SKM-1 treated with dmso at 0.1 percent for 144 hours (cell line): Measurements from ENCODE around the gene GSDME.
"Not testable (repeated sequence)": the region's sequence is repeated elsewhere in the genome, so short reads cannot be mapped to it uniquely, and the experiment has no call there.

Experiments used
- DNase-seq: peaks from one replicate; lab custom pipeline; 2025; ENCODE audit not compliant: unreplicated experiment; lab: John Stamatoyannopoulos, UW

GSDME gene

DNA sequence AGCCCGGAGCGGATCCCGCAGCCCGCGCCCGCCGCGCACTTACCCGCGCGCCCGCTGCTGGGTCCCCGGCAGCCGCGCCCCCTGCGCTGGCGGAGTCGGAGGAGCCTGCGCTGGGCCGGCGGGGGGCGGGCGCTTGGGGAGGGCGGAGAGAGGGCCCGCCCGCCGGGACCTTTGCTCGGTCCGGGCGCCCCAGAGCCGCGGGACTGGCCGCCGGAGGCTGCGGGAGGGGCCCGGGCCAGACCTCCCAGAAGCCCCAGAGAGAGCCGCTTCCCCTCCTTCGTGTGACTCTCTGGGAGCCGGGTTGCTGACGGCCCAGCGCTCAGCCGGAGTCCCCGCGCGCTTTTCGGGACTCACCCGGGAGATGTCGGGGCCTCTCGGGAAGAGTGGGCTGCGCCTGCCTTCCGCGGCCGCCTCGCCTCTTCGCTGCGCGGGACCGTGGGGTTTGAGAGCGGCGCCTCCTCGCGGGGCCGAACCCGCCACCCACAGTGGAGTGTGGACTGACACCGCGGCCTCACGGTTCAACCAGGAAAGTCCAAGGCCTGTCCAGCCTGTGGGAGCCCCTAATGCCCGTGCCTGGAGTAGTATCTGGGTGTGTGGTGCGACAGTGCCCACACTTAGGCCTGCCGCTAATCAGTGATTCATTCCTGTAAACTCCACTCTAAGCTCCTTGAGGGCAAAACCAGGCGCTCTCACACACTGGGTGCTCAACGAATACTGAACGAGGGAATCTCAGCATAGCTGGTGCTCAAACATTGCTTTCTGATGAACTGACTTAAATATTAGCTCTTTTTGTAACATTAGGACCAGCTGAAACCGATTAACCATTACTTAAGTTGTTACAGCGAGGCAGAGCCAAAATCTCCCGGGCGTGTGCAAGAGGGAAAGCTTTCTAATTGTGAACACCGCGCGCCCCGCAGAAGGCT is at the start of gene GSDME:
GSDME (minus strand) TSS at position 112 of the 923 bp plus-strand sequence. CDS start 7,690 bp downstream, outside the sequence.
- peak; percentile 28 for DNase-seq

DNA sequence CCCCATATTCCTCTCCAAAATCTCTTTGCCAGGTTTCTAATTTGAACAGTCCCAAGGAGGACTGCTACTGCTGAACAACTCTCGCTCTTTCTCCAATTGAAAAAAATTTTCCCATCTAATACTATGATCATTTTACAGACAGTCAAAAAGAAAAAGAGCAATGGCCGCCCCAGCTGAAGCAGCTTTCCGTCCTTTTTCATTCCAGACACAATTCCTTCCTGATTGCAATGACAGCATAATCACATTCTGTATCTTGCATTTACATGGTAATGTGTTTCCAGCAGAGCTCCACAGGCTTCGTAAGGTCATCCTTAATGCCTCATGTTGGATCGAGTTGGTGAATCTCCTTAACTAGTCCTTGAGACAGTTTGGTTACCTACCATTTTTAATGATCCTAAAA is 45.0 kb upstream of the GSDME start:
- no peak for DNase-seq

DNA sequence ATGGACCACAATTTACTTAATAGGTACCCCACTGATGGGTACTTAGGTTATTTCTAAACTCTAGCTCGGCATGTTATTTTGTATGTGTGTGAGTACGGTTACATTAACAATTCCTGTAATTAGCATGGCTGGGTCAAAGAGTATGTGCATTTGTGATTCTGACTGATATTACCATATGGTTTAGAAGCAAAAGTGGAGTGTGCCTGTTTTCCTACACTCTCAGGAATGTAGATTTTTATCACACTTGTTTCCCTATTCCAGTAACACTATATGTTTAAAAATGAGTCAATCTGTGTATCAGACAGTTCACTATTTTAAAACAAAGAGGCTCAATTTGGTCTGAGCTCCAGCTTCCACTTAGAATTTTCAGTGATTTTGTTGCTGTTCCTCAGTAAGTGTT is 44.6 kb upstream of the GSDME start:
- no peak for DNase-seq

DNA sequence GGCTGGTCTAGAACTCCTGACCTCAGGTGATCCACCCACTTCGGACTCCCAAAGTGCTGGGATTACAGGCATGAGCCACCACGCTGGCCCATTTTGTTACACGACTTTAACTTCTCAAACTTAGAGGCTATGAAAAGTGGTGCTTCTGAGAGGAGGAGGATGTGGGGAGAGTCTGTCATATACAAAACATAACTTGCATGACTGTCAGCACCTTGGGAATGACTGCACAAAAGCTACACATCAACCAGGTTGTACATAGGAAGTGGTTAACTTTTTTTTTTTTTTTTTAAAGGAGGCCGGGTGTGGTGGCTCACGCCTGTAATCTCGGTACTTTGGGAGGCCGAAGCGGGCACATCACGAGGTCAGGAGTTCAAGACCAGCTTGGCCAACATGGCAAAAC is 43.4 kb upstream of the GSDME start:
- DNase-seq, result no peak

DNA sequence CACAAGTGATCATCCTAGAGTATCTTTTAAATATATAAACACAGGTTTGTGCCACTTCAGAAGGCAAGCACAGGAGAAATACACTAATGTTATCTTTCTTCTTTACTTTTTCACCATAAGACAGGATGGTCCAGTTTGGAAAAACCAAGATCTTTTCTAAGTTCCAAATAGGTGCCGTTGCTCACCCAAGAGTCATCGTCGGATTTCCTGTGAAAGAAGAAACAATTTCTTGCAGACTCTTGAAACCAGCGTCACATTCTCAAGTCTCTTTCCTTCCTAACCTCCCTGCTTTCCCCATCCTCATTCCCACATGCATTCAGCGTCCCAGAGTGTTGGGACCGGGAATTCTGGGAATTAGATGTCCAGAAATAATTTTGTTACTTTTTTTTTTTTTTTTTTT is 42.8 kb upstream of the GSDME start:
- no peak for DNase-seq

DNA sequence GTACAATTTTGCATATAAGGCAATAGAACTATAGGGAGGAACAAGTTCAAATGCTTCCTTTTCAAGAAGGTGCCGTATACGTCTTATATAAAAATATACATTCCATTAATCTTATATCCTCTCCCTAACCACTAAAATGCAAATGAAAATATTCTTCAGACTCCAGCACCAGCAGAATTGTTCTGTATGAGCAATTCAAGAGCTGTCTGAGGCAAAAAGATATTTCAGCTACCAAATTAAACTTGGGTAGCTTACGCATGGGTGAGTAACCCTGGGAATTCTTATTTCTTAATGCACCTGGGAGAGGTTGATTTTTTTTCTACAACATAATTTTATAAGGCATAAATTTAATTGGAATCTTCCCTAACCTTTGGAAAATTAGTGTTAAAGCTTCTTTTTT is 42.2 kb upstream of the GSDME start:
- no peak for DNase-seq

DNA sequence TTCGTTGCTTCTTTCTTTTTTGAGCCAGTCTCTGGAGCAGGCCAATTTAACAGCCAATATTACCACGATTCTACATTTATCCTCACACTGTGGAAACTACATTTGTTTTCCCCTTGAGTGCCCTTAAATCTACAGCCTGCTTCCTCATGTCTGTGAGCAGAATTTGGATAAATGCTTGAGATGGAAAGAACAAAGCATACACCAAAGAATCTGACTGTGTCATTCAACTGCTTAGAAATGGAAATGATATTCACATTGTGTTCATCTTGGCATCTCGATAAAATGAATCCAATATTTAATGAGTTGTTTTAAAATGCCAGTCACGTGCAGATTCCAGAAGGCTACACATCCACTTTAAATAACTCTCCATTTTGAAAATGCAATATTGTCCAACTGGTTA is 41.0 kb upstream of the GSDME start:
- DNase-seq, result no peak

DNA sequence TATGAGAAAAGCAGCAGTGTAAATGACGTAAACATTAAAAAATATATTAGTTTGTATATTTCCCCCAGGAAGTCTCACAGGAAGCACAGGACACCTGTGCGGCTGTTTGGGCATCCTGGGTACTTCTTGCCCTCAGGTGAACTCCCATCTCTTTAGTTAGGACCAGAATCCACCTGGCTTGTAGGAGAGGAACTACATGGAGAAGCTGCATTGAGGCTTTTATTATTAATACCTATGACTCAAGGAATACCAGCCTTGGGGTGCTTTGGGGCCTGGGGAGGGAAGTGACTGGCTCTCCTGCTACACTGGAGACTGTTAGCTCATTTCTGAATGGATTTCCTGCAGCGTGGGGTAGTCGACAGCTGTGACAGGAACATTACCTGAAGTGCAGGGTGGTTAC is 40.0 kb upstream of the GSDME start:
- DNase-seq, result no peak

DNA sequence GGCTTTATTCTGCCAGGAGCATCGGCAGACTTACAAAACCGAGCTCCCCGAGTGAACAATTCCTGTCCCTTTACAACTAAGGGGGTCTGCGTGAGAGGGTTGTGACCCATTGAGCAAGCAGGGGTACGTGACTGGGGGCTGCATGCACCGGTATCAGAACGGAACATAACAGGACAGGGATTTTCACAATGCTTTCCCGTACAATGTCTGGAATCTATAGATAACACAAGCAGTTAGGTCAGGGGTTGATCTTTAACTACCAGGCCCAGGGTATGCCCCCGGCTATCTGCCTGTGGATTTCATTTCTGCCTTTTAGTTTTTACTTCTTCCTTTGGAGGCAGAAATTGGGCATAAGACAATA is 38.1 kb upstream of the GSDME start:
- DNase-seq, result no peak

DNA sequence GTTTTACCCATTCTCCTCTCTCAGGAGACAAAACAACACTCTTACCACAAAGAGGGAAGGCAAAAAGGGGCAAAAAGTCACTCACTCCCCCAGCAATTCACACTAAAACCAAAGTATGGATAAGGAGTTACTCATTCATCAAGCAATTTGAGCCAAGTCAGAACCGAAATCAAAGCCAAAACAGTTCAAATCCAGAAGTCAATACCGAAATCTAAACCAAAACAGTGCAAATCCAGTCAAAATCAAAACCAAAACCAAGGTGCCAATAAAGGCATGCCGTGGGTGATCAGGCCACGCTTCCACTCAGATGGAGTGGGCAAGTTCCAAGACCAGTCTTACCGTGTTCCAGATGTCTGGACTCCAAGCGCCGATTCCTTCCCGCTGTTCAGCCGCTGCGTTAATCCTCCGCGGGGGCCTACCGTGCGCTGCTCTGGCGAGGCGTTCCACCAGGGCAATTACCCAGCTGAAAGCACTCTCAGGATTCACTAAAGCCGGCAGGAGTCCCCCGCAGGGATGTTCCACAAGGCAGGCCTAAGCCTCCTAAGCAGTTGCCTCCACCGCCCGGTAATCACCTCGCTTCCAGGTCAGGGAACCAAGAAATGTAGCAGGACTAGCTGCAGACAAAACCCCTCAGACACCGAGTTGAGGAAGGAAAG is 37.6 kb upstream of the GSDME start:
- not testable (repeated sequence) for DNase-seq

DNA sequence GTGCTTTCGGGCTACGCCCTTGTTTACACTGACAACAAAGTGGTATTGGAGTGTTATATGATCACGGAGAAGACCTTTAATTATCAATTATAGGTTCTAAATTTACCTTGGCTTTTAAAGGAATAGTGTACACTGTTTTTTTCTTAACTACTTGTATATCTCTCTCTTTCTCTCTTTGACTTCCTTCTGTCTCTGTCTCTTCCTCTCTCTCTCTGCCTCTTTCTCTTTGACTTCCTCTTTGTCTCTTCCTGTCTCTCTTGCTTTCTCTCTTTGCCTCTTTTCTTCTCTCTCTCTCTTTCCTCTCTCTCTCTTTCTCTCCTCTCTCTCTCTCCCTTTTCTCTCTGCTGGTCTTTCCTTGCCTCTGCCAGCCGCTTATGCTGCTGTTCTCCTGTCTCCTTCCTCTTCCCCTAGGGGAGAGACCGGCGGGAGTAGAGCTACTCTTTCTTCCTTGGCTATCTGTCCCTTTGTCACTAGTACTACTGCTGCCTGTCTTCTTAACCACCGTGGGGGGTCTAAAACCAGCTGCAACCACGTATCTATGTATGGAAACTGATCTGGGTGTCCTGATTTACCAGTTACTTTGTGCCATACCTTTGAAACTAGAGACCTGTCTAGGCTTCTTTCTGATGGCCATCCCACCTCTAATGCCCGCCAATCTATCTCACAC is 36.9 kb upstream of the GSDME start:
- DNase-seq, result peak; percentile 12

DNA sequence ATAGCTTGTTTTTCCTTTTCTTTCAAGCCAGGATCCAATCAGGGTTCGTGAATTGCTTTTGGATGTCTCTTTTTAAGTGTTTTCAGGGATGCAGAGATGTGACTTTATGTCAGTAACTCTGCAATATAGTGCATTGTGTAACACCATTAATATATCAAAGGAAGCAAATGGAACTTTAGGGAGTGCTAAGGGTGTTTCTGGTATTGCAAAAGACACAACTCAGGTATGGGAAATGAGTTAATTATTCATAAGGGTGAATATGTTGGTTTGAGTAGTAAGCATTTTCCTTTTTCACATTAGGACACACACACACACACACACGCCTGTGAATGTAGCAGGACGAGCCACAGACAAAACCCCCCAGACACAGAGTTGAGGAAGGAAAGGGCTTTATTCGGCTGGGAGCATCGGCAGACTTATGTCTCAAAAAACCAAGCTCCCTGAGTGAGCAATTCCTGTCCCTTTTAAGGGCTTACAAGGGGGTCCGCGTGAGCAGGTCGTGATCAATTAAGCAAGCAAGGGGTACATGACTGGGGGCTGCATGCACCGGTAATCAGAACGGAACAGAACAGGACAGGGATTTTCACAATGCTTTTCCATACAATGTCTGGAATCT is 31.8 kb upstream of the GSDME start:
- no peak for DNase-seq

DNA sequence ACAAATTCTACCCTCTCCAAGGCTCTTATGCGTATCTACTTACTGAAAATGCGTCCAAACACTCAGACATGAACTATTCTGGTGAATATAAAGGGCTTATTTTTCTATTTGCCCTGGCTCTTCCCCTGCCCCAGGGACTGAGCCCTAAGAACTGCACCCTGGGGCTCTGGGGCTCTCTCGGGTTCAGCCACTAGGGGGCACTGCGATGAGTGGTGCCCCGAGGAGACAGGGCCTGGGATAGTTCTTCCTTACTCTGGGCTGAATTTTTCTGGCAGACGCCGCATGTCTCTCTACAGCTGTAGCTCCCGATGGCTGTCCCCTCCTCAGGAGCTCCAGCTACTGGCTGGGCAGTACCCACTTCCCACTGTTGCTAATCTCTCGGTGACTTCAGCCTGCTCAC is 30.8 kb upstream of the GSDME start:
- DNase-seq, result no peak

DNA sequence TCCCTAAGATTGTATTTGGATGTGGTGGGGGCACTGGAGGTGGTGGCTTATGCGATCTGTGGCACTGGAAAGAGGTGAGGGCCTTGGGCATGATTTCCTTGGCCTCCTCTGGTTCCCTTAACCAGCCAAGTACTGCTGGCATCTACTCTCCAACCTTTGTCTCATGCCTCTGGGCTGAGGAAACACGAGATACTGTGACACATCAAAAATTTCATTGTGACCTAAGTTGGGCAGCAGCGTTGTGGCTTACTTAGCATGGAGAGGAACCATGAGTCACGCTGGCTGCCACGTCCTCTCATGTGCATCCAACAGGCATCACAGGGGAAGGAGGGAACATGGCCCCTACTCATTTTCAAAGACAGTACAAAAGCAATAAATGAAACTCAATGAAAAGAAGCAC is 29.7 kb upstream of the GSDME start:
- DNase-seq, result peak; percentile 85

DNA sequence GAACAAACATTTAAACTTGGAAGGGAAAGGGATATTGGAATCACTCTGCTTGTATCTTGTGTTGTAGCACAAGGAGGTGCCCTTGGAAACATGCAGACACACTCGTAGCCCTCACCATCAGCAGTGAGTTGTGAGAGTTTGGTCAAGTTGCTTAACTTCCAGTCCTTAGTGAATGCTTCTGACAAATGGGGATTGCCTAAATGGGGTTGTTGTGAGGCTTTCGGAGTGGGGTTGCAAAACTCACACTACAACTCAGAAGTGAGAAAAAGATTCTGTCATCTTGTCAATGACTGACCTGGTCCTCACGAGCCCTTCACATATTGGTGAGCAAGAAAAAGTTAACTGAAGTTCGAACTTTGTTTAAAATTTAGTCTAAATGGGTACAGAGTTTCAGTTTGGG is 29.0 kb upstream of the GSDME start:
- peak; percentile 83 for DNase-seq

DNA sequence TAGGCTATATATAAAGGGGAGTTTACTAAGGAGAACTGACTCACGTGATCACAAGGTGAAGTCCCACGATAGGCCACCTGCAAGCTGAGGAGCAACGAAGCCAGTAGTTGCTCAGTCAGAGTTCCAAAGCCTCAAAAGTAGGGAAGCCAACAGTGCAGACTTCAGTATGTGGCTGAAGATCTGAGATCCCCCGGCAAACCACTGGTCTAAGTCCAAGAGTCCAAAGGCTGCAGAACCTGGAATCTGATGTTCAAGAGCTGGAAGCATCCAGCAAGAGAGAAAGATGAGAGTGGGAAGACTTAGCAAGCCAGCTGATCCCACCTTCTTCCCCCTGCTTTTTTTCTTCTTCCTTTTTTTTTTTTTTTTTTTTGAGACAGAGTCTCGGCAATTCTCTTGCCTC is 27.0 kb upstream of the GSDME start:
- no peak for DNase-seq

DNA sequence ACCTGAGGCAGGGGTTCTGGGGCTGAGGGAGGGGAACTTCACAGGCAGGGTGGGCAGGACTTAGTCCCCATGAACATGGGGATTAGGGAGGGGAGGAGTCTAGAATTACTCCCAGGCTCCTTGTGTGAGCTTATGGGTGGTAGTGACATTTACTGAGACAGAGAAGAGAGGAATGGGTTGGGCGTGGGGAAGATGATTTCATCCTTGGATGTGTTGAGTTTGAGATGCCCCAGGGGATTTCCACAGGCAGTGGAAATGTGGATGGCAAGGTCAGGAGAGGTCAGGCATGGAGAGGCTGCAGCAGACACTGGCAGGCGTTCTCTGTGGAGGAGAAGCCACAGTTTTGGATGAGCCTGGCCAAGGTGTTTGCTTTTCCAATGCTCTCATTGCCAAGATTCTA is 26.4 kb upstream of the GSDME start:
- no peak for DNase-seq

DNA sequence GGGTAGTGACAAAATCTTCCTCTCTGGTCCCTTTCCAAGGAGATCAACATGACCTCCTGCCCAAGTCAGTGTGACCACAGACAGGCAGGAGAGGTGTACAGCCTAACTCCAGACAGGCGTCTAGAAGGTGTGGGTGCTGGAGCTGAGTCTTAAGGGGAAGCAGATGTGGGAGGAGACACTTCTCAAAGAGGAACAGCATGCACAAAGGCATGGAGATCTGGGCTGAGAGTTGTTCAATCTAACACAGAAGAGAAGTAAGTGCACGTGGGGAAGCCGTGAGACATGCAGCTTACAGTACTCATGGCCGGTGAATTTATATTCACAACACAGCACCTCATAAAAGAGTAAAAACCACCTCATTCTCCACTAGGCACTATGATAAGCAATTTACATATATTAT is 23.8 kb upstream of the GSDME start:
- DNase-seq, result peak; percentile 72

DNA sequence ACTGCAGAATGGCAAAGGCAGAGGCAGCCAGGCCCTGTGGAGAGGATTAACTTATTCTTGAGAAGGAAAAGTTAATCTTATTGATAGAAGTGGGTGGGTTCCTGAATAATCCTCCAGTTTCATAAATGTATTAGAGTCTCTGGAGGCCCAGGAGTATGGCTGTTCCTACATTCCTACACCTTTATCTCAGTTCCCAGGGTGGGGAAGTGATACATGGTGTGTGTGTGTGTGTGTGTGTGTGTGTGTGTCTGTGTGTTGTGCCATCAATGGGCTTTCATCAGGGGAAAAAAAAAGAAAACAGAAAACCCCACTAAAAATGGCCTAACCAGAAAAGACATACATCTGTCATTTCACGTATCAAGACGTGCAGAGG is 22.0 kb upstream of the GSDME start:
- no peak for DNase-seq

DNA sequence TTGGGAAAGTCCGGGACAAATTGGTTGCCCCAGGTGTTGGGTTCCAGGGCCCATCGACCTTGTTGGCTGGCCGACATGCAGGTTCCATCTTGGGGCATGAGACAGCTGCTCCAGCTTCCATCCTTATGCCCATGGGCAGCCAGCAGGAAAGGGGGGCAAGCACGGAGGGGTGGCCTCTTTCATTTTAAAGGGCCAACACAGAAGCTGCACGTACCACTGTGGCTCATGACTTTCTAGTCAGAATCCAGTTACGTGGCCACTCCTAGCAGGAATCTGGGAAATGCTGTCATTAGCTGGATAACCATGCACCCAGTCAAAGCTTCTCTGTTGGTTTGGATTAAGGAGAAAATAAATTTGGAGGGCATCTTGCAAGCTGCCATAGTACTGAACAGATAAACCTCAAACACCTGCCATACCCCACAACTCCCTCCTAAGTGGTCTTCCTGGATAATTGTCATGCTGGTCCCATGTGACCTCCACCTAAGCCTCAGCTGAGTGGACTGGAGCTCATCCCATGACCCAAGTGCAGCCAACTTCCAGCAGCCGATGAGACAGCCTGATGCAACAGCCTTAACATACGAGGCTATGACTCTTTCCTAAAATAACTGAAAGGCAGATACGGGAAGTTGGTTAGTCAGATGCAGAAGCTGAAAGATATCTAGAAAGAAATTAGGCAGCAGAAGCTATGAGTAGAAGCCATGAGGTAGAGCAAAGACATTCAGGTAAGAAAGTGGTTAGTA is 21.4 kb upstream of the GSDME start:
- DNase-seq, result peak; percentile 94

DNA sequence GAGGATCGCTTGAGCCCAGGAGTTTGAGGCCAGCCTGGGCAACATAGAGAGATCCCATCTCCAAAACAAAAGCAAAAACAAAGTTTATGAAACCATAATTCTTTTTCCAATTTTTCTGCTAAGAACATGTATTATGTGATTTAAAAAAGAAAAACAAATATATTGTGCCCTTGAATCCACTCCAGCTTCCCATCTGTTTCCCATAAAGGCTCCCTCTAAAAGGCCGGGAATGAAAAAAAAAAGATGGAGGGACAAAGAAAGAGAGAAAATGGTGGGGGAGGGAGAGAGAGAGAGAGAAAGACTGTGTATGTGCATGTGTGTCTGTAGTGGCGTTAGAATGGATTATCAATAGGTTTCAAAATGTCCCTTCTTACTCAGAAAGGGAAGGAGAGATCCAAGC is 20.5 kb upstream of the GSDME start:
- DNase-seq, result no peak
